Endothelial cell of umbilical vein (primary cell): ENCODE data around the gene ENKUR. TPM values are rescaled to one million over a fixed set of nuclear protein-coding genes. Genes with fewer than 3 reads are reported as not detected.

Source experiments
- BruUV-seq: library from RNA; stranded (reverse); fragments of 400-500 nt; replicated peaks from 2 replicates; lab custom pipeline; 2021; lab: Mats Ljungman, UMichigan
- CTCF ChIA-PET: fragments of 300-600, 350-600 bp; sonication (Branson Sonifier 250); formaldehyde crosslinking; loops from one replicate; lab custom pipeline; 2021; ENCODE audit warnings: antibody characterized with exemption, inconsistent platforms; lab: Charles Lee
- POLR2A ChIA-PET: fragments of 300-600, 350-600 bp; sonication (Branson Sonifier 250); formaldehyde crosslinking; loops from one replicate; lab custom pipeline; 2021; ENCODE audit warnings: antibody characterized with exemption, inconsistent platforms; lab: Charles Lee
- DNase-seq: peaks from one replicate; pipeline ENCODE4 v3.0.0-alpha.2; 2011; ENCODE audit warnings: low read depth, low spot score
- FAIRE-seq: peaks from 2 replicates; lab custom pipeline; 2011; peaks lifted over from hg19 to GRCh38; lab: Jason Lieb, UNC
- H2AFZ ChIP-seq: 2 replicates; pipeline ENCODE4 v1.6.0; 2012; ENCODE audit warnings: low read depth, low read length, control low read depth, inconsistent platforms
- H3K27ac ChIP-seq: 2 replicates; pipeline ENCODE4 v1.5.1; 2011; ENCODE audit warnings: low read depth, mild to moderate bottlenecking, control low read depth, low read length, moderate library complexity; ENCODE audit not compliant: insufficient read depth
- H3K27me3 ChIP-seq, 2 experiments: 2 replicates each; pipeline versions ENCODE4 v1.6.0 to v1.6.1; 2011; ENCODE audit warnings: low read length in 2 of 2, mixed read lengths in 1 of 2; ENCODE audit not compliant: control insufficient read depth in 2 of 2, insufficient read depth in 2 of 2
- H3K36me3 ChIP-seq, 2 experiments: 2 replicates in 1 of 2; 3 replicates in 1 of 2; pipeline ENCODE4 v1.5.1; 2011; ENCODE audit warnings: low read length in 2 of 2, mild to moderate bottlenecking in 1 of 2, moderate library complexity in 1 of 2; ENCODE audit not compliant: control insufficient read depth in 2 of 2, insufficient read depth in 2 of 2; ENCODE audit errors: extremely low read depth in 1 of 2
- H3K4me1 ChIP-seq: 3 replicates; pipeline ENCODE4 v1.5.1; 2011; ENCODE audit warnings: mild to moderate bottlenecking, low read length; ENCODE audit not compliant: control insufficient read depth, insufficient read depth; ENCODE audit errors: extremely low read depth
- H3K4me2 ChIP-seq: 2 replicates; pipeline ENCODE4 v1.6.1; 2011; ENCODE audit warnings: low read length, control low read depth, mixed read lengths; ENCODE audit not compliant: insufficient read depth
- H3K4me3 ChIP-seq, 3 experiments: fragments of 200-600 bp in 1 of 3; sonication (generic), shearing (Covaris generic) in 1 of 3; replicated peaks in 1 of 3; 2 replicates each; pipeline ENCODE4 v1.5.1; 2011 to 2016; ENCODE audit warnings: control low read depth in 3 of 3, low read length in 3 of 3, mild to moderate bottlenecking in 2 of 3, inconsistent platforms in 1 of 3, low read depth in 1 of 3, moderate library complexity in 1 of 3; ENCODE audit not compliant: insufficient read depth in 1 of 3
- H3K79me2 ChIP-seq: 2 replicates; pipeline ENCODE4 v1.6.0; 2012; ENCODE audit warnings: low read length, inconsistent platforms; ENCODE audit not compliant: control insufficient read depth, insufficient read depth
- H3K9ac ChIP-seq: replicated peaks from 2 replicates; pipeline ENCODE3; 2011; ENCODE audit warnings: low read length, control low read depth; ENCODE audit not compliant: insufficient read depth; ENCODE audit errors: extremely low read depth
- H3K9me1 ChIP-seq: replicated peaks from 3 replicates; pipeline ENCODE4 v1.6.0; 2011; ENCODE audit warnings: mild to moderate bottlenecking, low read length; ENCODE audit not compliant: control insufficient read depth, insufficient read depth; ENCODE audit errors: extremely low read depth
- H3K9me3 ChIP-seq: replicated peaks from 2 replicates; pipeline ENCODE4 v1.5.1; 2012; ENCODE audit warnings: low read length, inconsistent platforms; ENCODE audit not compliant: control insufficient read depth, insufficient read depth
- H4K20me1 ChIP-seq: replicated peaks from 2 replicates; pipeline ENCODE3; 2011; ENCODE audit warnings: mild to moderate bottlenecking, low read length; ENCODE audit not compliant: control insufficient read depth, insufficient read depth; ENCODE audit errors: extremely low read depth
- CTCF ChIP-seq, 2 donors: IDR thresholded peaks; 1 replicate in 1 of 2; 2 replicates in 1 of 2; pipeline ENCODE4 v1.5.1; 2011; ENCODE audit warnings: low read length in 2 of 2, mild to moderate bottlenecking in 2 of 2, moderate library complexity in 2 of 2, control low read depth in 1 of 2, inconsistent platforms in 1 of 2, low read depth in 1 of 2; ENCODE audit not compliant: insufficient read depth in 1 of 2; ENCODE audit errors: extremely low read depth in 1 of 2
- FOS ChIP-seq: IDR thresholded peaks from 2 replicates; pipeline ENCODE4 v1.6.1; 2011; ENCODE audit warnings: mild to moderate bottlenecking, low read length, moderate library complexity, borderline replicate concordance; ENCODE audit not compliant: insufficient read depth
- GATA2 ChIP-seq: IDR thresholded peaks from 2 replicates; pipeline ENCODE4 v1.7.0; 2011; ENCODE audit warnings: low read depth, mild to moderate bottlenecking, moderate library complexity, mixed read lengths, low read length; ENCODE audit not compliant: insufficient read length, insufficient read depth
- MAX ChIP-seq: IDR thresholded peaks from 2 replicates; pipeline ENCODE4 v1.6.1; 2011; ENCODE audit not compliant: insufficient read depth, insufficient read length
- MYC ChIP-seq: IDR thresholded peaks from one replicate; pipeline ENCODE4 v1.6.1; 2011; ENCODE audit warnings: mild to moderate bottlenecking, low read depth, low read length
- POLR2A ChIP-seq: IDR thresholded peaks from 2 replicates; pipeline ENCODE4 v1.6.1; 2012; ENCODE audit warnings: low read depth, mild to moderate bottlenecking, control low read depth, low read length
- dilution Hi-C: fragments of 300-500 bp; cut with MboI; formaldehyde crosslinking; loops from one replicate; pipeline ENCODE4 v1.15.0; 2019; ENCODE audit warnings: low sequenced_read_pairs; ENCODE audit not compliant: extremely low pct_ligation_motif_present
- intact Hi-C: fragments of 100-400 bp; cut with micrococcal nuclease; formaldehyde crosslinking; loops from one replicate; pipeline ENCODE4 v1.10.0; 2022
- polyA plus RNA-seq, 4 experiments: library from polyadenylated mRNA; depleted of rRNA in 3 of 4; stranded (reverse) in 3 of 4; unstranded in 1 of 4; fragments of >200 nt; gene quantifications; 2 replicates each; pipeline versions ENCODE4 v1.2.1 to v1.2.3, GENCODE V29; 2011 to 2012; ENCODE audit warnings: missing spikeins in 1 of 4
- total RNA-seq: library from RNA; stranded (reverse); gene quantifications from 2 replicates; pipeline ENCODE4 v1.2.3, GENCODE V29; 2021

The ENKUR gene
- total and polyA plus RNA-seq, 2 donors (not counting 3 experiments of a cell fraction or from before 2014, with no cell fraction given), result 0.07 to 0.35 TPM

DNA sequence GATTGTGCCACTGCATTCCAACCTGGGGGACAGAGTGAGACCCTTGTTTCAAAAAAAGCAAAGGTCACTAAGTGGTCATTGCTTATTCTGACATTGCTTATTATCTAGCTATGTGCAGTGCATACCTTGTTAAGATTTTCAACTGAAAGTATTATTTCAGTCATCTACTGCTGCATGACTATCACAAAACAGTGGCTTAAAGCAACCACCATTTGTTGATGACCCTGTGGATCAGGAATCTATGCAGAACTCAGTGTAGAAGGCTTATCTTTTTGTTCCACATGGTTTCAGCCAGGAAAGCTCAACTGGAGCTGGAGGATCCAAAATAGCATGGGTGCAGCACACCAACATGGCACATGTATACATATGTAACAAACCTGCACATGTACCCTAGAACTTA, 23.6 kb upstream of the ENKUR start:
- no peaks in the 10 kb centered on the region for H3K27me3 ChIP-seq
- no peaks in the 10 kb centered on the region for H4K20me1 ChIP-seq
- dilution Hi-C loops (no loop called here), intact Hi-C loops (no loop called here)
- H3K9me3 ChIP-seq, result no peaks in the 10 kb centered on the region
- H3K79me2 ChIP-seq, result no peaks in the 10 kb centered on the region
- FAIRE-seq (no peak), DNase-seq (no peak)
- no peaks in the 10 kb centered on the region for H3K36me3 ChIP-seq
- H3K27ac ChIP-seq, result no peak overlapping the region
- H3K4me1 ChIP-seq, result peaks cover 9% of the 10 kb centered on the region
- no peak overlapping the region for H3K4me3 ChIP-seq
- BruUV-seq, result no TSS peak
- H3K4me2 ChIP-seq, result no peak overlapping the region
- H3K9ac ChIP-seq, result no peak overlapping the region
- no peaks in the 10 kb centered on the region for H3K9me1 ChIP-seq
- ChIA-PET CTCF (interaction anchor here (1.2 to 1.6 kb wide), 3 partner anchors 9 to 42 kb away, joined by 3 to 8 read pairs (median 3); no protein-coding TSS in a partner anchor), POLR2A (no interaction called here)
- TF ChIP-seq MYC (no peak), POLR2A (no peak), GATA2 (no peak), CTCF (IDR thresholded peaks at IDR 0.05; ENCODE audit: extremely low read depth in 1 of 2, insufficient read depth in 1 of 2, low read depth in 1 of 2, low read length in 2 of 2) (no peak), FOS (no peak)
- no peak overlapping the region for H2AFZ ChIP-seq

DNA sequence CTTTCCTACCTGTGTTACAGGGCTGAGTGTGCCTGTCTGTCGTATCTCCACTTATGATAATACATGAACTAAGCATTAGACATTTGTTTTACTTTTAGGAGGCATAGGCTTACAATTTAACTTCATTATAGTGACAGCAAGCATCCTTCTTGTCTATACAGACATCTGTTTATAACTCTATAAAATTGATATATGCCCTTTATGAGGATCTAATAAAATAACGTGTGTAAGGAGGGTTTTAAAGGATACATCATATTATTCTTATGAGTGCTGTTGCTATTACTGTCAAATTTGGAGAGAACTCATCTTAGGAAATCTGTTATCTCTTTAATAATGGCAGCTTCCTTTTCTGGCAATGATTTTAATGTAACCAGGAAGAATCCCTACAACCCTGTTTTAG, 22.4 kb upstream of the ENKUR start:
- Histone ChIP-seq H3K79me2 (no peaks in the 10 kb centered on the region), H3K36me3 (no peaks in the 10 kb centered on the region), H3K9me1 (no peaks in the 10 kb centered on the region), H3K27me3 (no peaks in the 10 kb centered on the region), H3K4me1 (peaks cover 9% of the 10 kb centered on the region), H4K20me1 (no peaks in the 10 kb centered on the region), H3K9ac (no peak overlapping the region), H3K27ac (no peak overlapping the region), H2AFZ (no peak overlapping the region), H3K9me3 (no peaks in the 10 kb centered on the region), H3K4me2 (no peak overlapping the region), H3K4me3 (no peak overlapping the region)
- dilution Hi-C loops (no loop called here), intact Hi-C loops (no loop called here)
- DNase-seq (no peak), FAIRE-seq (peak; percentile 21)
- POLR2A ChIA-PET, result no interaction called here
- BruUV-seq, result no TSS peak
- CTCF ChIA-PET, result interaction anchor here (0.9 to 1.8 kb wide), 3 partner anchors 8 to 421 kb away, joined by 3 to 8 read pairs (median 3); no protein-coding TSS in a partner anchor
- TF ChIP-seq MYC (no peak), MAX (no peak), CTCF (IDR thresholded peaks at IDR 0.05; ENCODE audit: extremely low read depth in 1 of 2, insufficient read depth in 1 of 2, low read depth in 1 of 2, low read length in 2 of 2) (no peak)
